ENCODE results near the gene TULP4. TPM values are rescaled to one million over a fixed set of nuclear protein-coding genes. Genes with fewer than 3 reads are reported as not detected.
"Not testable (repeated sequence)": the region's sequence is repeated elsewhere in the genome, so short reads cannot be mapped to it uniquely, and the experiment has no call there.

TULP4 gene
- total RNA-seq, 2 donors from 2014 or later, result 140 to 199 TPM

GRCh38 chr6:158465747-158466146, 153.5 kb downstream of the TULP4 start:
- no peak for DNase-seq (ENCODE audit: low spot score)
- no peaks in the 10 kb centered on the region for H3K4me1 ChIP-seq
- no peaks in the 10 kb centered on the region for H3K27me3 ChIP-seq
- no peak overlapping the region for H3K27ac ChIP-seq
- TF ChIP-seq, protein P1, sequence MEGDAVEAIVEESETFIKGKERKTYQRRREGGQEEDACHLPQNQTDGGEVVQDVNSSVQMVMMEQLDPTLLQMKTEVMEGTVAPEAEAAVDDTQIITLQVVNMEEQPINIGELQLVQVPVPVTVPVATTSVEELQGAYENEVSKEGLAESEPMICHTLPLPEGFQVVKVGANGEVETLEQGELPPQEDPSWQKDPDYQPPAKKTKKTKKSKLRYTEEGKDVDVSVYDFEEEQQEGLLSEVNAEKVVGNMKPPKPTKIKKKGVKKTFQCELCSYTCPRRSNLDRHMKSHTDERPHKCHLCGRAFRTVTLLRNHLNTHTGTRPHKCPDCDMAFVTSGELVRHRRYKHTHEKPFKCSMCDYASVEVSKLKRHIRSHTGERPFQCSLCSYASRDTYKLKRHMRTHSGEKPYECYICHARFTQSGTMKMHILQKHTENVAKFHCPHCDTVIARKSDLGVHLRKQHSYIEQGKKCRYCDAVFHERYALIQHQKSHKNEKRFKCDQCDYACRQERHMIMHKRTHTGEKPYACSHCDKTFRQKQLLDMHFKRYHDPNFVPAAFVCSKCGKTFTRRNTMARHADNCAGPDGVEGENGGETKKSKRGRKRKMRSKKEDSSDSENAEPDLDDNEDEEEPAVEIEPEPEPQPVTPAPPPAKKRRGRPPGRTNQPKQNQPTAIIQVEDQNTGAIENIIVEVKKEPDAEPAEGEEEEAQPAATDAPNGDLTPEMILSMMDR (IDR thresholded peaks at IDR 0.05), result no peak
- H3K4me3 ChIP-seq, result no peak overlapping the region
- no peaks in the 10 kb centered on the region for H3K9me3 ChIP-seq
- peaks cover 7% of the 10 kb centered on the region for H3K36me3 ChIP-seq

- Histone ChIP-seq H3K27me3 (no peaks in the 10 kb centered on the region), H3K27ac (no peak overlapping the region), H3K4me1 (no peaks in the 10 kb centered on the region), H3K4me3 (no peak overlapping the region), H3K36me3 (peaks cover 7% of the 10 kb centered on the region), H3K9me3 (no peaks in the 10 kb centered on the region)
- DNase-seq (ENCODE audit: low spot score), result no peak
- TF ChIP-seq, protein P1 (IDR thresholded peaks at IDR 0.05), result no peak
Measured at GRCh38 chr6:158467923-158468322, 155.7 kb downstream of the TULP4 start.

- DNase-seq (ENCODE audit: low spot score), result no peak
- no peaks in the 10 kb centered on the region for H3K4me1 ChIP-seq
- TF ChIP-seq, protein P1 (IDR thresholded peaks at IDR 0.05), result no peak
- no peak overlapping the region for H3K4me3 ChIP-seq
- no peaks in the 10 kb centered on the region for H3K27me3 ChIP-seq
- H3K27ac ChIP-seq, result no peak overlapping the region
- peaks cover 7% of the 10 kb centered on the region for H3K36me3 ChIP-seq
- no peaks in the 10 kb centered on the region for H3K9me3 ChIP-seq
Measured at GRCh38 chr6:158468666-158469065, 156.4 kb downstream of the TULP4 start.

DNA sequence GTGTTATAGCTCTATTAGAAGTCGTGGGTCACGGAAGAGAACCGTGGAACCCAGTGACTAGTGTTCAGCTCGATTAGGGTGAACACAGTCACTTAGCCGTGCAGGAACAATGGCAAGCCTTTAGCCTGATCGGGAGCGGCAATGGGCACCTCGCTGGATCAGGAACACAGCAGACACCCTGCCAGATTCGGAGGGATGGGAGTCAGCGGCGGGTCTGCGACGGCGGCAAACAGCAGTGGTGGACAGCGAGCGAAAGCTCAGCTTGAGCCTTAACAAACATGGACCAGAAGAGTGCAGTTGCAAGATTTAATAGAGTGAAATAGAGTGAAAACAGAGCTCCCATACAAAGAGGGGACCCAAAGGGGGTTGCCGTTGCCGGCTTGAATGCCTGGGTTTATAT, 157.8 kb downstream of the TULP4 start:
- H3K4me1 ChIP-seq; H3K27me3 ChIP-seq; DNase-seq (ENCODE audit: low spot score); H3K27ac ChIP-seq; H3K9me3 ChIP-seq; H3K36me3 ChIP-seq; H3K4me3 ChIP-seq: not testable (repeated sequence)

DNA sequence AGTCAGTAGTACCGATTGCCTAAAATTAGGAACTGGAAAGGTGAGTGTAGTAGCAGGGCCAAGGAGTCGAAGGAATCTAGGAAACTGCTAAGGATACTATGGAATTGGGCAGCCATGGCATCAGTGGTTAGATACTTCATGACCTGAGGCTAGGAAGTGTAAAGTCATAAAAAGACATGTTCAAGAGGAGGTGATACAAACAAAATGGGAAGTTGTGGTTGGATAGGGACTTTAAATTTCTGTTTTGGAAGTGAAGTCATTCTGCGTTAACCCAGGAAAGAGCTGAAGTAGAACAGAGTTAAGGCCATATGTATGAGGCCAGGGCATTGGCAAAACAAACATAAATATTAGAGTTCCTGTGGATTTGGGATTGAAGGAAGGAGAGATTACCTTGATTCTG, 159.1 kb downstream of the TULP4 start:
- H3K36me3 ChIP-seq, result no peaks in the 10 kb centered on the region
- H3K4me1 ChIP-seq, result no peaks in the 10 kb centered on the region
- H3K27ac ChIP-seq, result no peak overlapping the region
- TF ChIP-seq, protein P1 (IDR thresholded peaks at IDR 0.05), result no peak
- DNase-seq (ENCODE audit: low spot score), result no peak
- H3K9me3 ChIP-seq, result no peaks in the 10 kb centered on the region
- H3K4me3 ChIP-seq, result no peak overlapping the region
- no peaks in the 10 kb centered on the region for H3K27me3 ChIP-seq

DNA sequence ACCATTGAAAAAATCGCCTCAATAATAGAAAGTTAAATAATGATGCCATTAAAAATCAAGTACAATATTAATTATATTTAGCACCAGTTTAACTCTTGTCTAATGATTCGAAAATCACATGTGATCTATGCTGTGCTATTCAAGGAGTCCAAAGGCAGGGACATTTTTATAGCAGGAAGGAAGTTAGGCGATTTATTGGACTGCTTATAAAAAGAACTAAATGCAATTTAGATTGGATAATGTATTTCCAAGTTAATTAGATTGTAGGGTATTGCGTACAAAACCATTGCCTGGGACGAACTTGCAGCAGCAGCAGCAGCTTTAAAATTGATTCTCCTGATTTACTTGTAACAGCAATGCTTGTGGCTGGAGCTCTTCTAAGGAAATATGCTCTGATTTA, 160.2 kb downstream of the TULP4 start:
- Histone ChIP-seq H3K27me3 (no peaks in the 10 kb centered on the region), H3K9me3 (no peaks in the 10 kb centered on the region), H3K36me3 (no peaks in the 10 kb centered on the region), H3K4me1 (no peaks in the 10 kb centered on the region), H3K4me3 (no peak overlapping the region), H3K27ac (no peak overlapping the region)
- TF ChIP-seq, protein P1 (IDR thresholded peaks at IDR 0.05), result no peak
- DNase-seq (ENCODE audit: low spot score), result no peak

Measured in right atrium auricular region (tissue), 2 donors.